CD4-positive, alpha-beta T cell treated with Interleukin-6 for 4 hours (primary cell): Measurements from ENCODE around the gene CTNS.

Experiments
- DNase-seq: peaks from one replicate; pipeline ENCODE4 v3.0.0-alpha.2; 2020; ENCODE audit warnings: mixed read lengths

The CTNS gene

DNA sequence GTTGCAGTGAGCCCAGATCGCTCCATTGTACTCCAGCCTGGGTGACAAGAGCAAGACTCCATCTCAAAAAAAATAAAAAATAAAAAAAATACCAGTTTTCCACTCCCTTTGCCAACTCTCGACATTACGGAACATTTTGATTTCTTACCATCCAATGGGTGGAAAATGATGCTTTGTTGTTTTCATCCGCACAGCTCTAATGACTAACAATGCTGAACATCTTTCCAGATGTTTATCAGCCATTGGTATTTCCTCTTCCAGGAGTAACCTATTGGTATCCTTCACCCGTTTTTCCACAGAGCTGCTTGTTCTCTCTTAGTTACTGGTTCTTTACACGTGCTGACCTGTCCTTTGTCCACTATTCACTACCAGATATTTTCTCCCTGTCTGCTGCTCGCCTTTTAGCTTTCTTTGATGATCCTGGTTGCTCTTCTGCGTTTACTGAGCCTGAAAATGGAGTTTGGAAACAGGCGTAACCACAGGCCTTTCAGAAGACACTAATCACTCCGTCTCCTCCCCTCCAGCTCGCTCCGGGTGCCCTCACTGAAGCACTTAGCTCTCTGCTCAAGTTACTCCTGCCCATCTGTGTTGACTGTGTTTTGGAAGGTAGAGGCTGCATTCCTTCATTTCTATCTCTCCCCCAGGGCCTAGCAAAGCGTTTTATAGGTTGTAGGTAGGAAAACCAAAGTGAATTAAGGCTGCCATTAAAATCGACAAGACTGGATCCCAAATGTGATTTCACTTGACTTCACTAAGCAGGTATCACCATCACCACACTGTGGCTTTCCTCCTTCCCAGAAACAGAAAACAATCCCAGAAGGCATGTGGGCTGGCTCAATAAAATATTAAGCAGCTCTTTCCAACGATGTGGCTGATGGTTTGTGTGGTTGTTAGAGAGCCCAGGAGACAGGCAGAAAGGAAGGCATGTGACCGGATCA is 9.5 kb upstream of the CTNS start:
- no peak for DNase-seq

DNA sequence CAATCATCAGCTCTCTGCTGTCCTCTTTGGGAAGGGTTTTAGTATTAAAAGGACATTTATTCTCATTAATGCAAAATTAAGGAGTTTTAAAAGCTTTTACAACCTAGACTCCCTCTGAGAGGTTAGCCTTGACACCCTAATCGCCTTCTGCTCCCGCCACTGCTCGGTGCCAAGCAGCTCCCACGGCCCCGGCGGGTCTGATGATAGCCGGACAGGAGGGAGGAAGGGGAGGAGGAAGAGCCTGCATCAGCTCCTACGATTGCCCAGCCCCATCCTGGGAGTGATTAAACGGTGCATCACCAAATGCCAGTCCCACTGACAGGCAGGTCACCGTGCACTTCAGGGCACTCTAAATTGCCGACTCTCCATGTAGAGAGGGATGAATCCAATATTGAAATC is 8.8 kb upstream of the CTNS start:
- no peak for DNase-seq

GRCh38 chr17:3630781-3631180 is 5.8 kb upstream of the CTNS start:
- no peak for DNase-seq

GRCh38 chr17:3632287-3632686 is 4.3 kb upstream of the CTNS start:
- no peak for DNase-seq

GRCh38 chr17:3635474-3636153 is 946 bp upstream of the CTNS start:
- no peak for DNase-seq

GRCh38 chr17:3636908-3637373 is 381 bp downstream of the CTNS start:
- no peak for DNase-seq

- no peak for DNase-seq
Observed at GRCh38 chr17:3639981-3640596, 3.5 kb downstream of the CTNS start.

DNA sequence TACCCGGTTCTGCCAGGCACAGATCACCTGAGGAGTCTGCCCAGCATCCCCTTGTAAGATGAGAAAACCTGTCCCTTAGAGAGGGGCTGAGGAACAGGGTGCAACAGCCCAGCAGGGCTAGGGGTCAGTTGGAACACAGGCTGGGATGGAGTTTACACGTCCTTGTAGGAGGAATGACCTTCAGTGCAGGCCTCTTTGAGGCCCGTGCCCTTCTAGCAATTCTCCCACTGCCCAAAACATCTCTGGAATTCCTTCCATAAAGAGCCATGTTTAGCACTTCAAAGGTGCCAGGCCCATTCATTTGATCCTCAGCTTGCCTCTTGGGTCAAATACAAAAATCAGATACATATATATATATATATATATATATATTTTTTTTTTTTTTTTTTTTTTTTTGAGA is 4.5 kb downstream of the CTNS start:
- no peak for DNase-seq

GRCh38 chr17:3641717-3642486 is 5.3 kb downstream of the CTNS start:
- no peak for DNase-seq

- no peak for DNase-seq
Observed at GRCh38 chr17:3643889-3644349, 7.4 kb downstream of the CTNS start.

GRCh38 chr17:3645310-3645709 is 8.8 kb downstream of the CTNS start:
- no peak for DNase-seq

- no peak for DNase-seq
Observed at GRCh38 chr17:3647251-3647650, 10.7 kb downstream of the CTNS start.

- peak; percentile 50 for DNase-seq
Observed at GRCh38 chr17:3647769-3648555, 11.4 kb downstream of the CTNS start.

DNA sequence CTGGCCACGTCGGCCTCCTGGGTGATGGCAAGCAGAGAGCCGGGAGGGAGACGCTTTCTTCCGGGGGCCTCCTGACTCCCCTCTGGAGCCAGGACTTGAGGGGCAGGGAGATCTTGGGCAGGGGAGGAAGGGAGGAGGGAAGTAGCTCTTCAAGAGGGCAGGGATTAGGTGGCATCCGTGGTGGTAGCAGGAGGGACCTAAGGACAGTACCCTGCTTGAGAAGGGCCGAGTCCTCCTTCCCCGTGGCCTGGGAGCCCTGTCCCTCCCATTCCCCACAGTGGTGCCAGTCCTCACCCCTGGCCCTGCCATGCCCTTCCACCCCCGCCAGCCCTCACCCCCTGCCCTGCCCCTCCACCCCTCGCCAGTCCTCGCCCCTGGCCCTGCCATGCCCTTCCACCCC is 19.2 kb downstream of the CTNS start:
- no peak for DNase-seq

- DNase-seq = no peak
Observed at GRCh38 chr17:3656353-3656752, 19.8 kb downstream of the CTNS start.

GRCh38 chr17:3656755-3657587 is 20.4 kb downstream of the CTNS start:
- DNase-seq = no peak

DNA sequence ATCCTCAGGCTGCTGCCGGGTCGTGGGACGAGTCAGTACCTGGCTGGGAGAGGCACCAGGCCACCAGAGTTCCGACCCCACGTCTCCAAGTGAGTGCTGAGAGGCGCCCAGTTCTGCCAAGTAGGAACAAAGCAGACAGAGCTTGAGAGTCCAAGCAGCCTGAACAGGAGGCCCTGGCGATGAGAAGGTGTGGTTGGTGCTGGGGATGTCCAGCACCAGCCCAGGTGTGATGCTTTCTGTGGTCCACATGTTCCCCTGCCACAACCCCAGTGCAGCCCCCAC is 21.0 kb downstream of the CTNS start:
- DNase-seq = no peak

DNA sequence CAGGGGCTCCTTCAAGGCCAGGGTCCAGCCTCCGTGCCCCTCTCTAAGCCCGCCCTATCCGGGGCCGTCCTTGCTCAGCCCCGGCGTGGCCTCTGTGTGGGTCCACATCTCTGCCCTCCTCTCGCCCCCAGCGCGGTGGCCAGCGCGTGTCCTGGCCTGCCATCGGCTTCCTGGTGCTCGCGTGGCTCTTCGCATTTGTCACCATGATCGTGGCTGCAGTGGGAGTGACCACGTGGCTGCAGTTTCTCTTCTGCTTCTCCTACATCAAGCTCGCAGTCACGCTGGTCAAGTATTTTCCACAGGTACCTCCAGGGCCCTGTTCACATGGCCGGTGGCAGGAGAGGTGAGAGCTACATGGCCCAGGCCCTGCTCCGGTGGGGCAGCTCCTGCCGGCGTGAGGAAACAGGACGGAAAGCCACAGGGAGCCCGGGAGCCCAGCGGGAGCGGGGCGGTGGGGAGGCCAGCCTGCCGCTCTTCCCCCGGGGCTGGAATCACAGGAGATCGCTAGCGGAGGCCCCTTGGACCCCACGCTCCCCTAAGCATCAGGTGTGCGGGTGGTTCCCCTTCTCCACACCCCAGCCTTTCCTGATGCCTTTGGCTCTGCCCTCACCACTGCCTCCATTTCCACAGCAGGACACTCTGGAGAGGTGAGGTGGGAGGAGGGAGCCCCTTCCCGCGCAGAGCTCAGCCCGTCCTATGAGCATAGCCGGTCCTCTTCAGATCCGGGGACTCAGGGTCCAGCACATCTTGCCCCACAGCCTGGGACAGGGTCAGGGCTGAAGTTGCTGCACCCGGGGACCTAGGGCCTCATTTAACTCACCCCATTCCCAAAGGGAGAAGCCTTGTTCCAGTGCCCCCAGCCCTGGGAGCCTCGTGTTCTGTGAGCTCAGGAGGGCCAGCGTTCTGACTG is 21.6 kb downstream of the CTNS start:
- no peak for DNase-seq

GRCh38 chr17:3658784-3659449 is 22.4 kb downstream of the CTNS start:
- no peak for DNase-seq
